GM23338 (cell line): Measurements from ENCODE around the gene COL21A1. TPM values are rescaled to one million over a fixed set of nuclear protein-coding genes. Genes with fewer than 3 reads are reported as not detected.

ENCODE experiments used
- ATAC-seq: fragments of 200-7000 bp; cut with Tn5 transposase; 3 replicates; pipeline ENCODE4 v1.9.1; 2020
- DNase-seq: peaks from one replicate; pipeline ENCODE4 v3.0.0-alpha.2; 2015; ENCODE audit warnings: low spot score
- H2AFZ ChIP-seq: fragments of 200-600 bp; sonication (generic); 2 replicates; pipeline ENCODE4 v1.8.0; 2016; ENCODE audit warnings: antibody characterized with exemption, mild to moderate bottlenecking, moderate library complexity
- H3F3A ChIP-seq: fragments of 200-600 bp; sonication (generic); replicated peaks from 2 replicates; pipeline ENCODE4 v1.8.0; 2017; ENCODE audit warnings: antibody characterized with exemption, mixed run types, low read depth
- H3K27ac ChIP-seq: fragments of 200-600 bp; sonication (generic); 2 replicates; pipeline ENCODE4 v1.6.1; 2016; ENCODE audit warnings: low read depth
- H3K27me3 ChIP-seq: fragments of 200-600 bp; sonication (generic); 2 replicates; pipeline ENCODE4 v1.8.0; 2016; ENCODE audit warnings: mild to moderate bottlenecking, mixed run types, moderate library complexity; ENCODE audit not compliant: insufficient read depth
- H3K36me3 ChIP-seq: fragments of 200-600 bp; sonication (generic); 2 replicates; pipeline ENCODE4 v1.8.0; 2016; ENCODE audit warnings: mild to moderate bottlenecking; ENCODE audit not compliant: insufficient read depth
- H3K4me1 ChIP-seq: fragments of 200-600 bp; sonication (generic); 2 replicates; pipeline ENCODE4 v1.8.0; 2016; ENCODE audit warnings: mild to moderate bottlenecking, moderate library complexity; ENCODE audit not compliant: insufficient read depth
- H3K4me2 ChIP-seq: fragments of 200-600 bp; sonication (generic); 2 replicates; pipeline ENCODE4 v1.7.1; 2017; ENCODE audit warnings: mixed run types
- H3K4me3 ChIP-seq: fragments of 200-600 bp; sonication (generic); 2 replicates; pipeline ENCODE4 v1.6.1; 2016; ENCODE audit warnings: mixed run types
- H3K79me2 ChIP-seq: fragments of 200-600 bp; sonication (generic); replicated peaks from 2 replicates; pipeline ENCODE4 v1.8.0; 2017; ENCODE audit warnings: mild to moderate bottlenecking; ENCODE audit not compliant: insufficient read depth
- H3K9me2 ChIP-seq: fragments of 200-600 bp; sonication (generic); 2 replicates; pipeline ENCODE4 v1.8.0; 2017; ENCODE audit not compliant: insufficient read depth
- H4K20me1 ChIP-seq: fragments of 200-600 bp; sonication (generic); replicated peaks from 2 replicates; pipeline ENCODE4 v1.8.0; 2017; ENCODE audit warnings: mild to moderate bottlenecking; ENCODE audit not compliant: insufficient read depth
- H3K27ac Mint-ChIP-seq: 2 replicates; pipeline ENCODE4 v1.8.0; 2020; ENCODE audit warnings: inconsistent platforms, mild to moderate bottlenecking, moderate library complexity, mixed read lengths
- H3K27me3 Mint-ChIP-seq: 3 replicates; pipeline ENCODE4 v1.8.0; 2022; ENCODE audit warnings: low read depth, mild to moderate bottlenecking, moderate library complexity, mixed read lengths, inconsistent platforms; ENCODE audit not compliant: insufficient read depth, poor library complexity
- H3K36me3 Mint-ChIP-seq: 3 replicates; pipeline ENCODE4 v1.8.0; 2021; ENCODE audit warnings: low read depth, mild to moderate bottlenecking, inconsistent platforms, moderate library complexity, mixed read lengths
- H3K4me1 Mint-ChIP-seq: 3 replicates; pipeline ENCODE4 v1.8.0; 2020; ENCODE audit warnings: mild to moderate bottlenecking, inconsistent platforms, mixed read lengths
- H3K4me3 Mint-ChIP-seq: 3 replicates; pipeline ENCODE4 v1.8.0; 2021; ENCODE audit warnings: moderate library complexity, mild to moderate bottlenecking, inconsistent platforms, mixed read lengths
- H3K9me3 Mint-ChIP-seq: 3 replicates; pipeline ENCODE4 v1.8.0; 2020; ENCODE audit warnings: moderate library complexity, mild to moderate bottlenecking, inconsistent platforms, mixed read lengths
- CREB1 ChIP-seq: fragments of 250-450 bp; sonication (Bioruptor Pico); IDR thresholded peaks from 2 replicates; pipeline ENCODE4 v1.5.0; 2020; ENCODE audit warnings: low read depth, mild to moderate bottlenecking, moderate library complexity
- CTCF ChIP-seq, 2 experiments: fragments of 200-600 bp in 1 of 2; sonication (generic) in 1 of 2; conservative IDR thresholded peaks; 2 replicates each; pipeline versions ENCODE4 v1.5.1 to v1.6.1; 2016 to 2017; ENCODE audit warnings: antibody characterized with exemption in 2 of 2, low read depth in 2 of 2, mild to moderate bottlenecking in 2 of 2, moderate library complexity in 1 of 2
- ETS1 ChIP-seq: IDR thresholded peaks from 2 replicates; pipeline ENCODE4 v1.6.1; 2016; ENCODE audit warnings: antibody characterized with exemption
- EZH2 ChIP-seq: fragments of 200-600 bp; sonication (generic); IDR thresholded peaks from one replicate; pipeline ENCODE4 v1.8.0; 2017; ENCODE audit warnings: antibody characterized with exemption, mild to moderate bottlenecking, low read depth; ENCODE audit not compliant: unreplicated experiment
- EZH2phosphoT487 ChIP-seq: fragments of 200-600 bp; sonication (generic); IDR thresholded peaks from one replicate; pipeline ENCODE4 v1.8.1; 2018; ENCODE audit warnings: antibody characterized with exemption; ENCODE audit not compliant: unreplicated experiment
- JUNB ChIP-seq: IDR thresholded peaks from one replicate; pipeline ENCODE4 v1.6.1; 2016; ENCODE audit warnings: antibody characterized with exemption; ENCODE audit not compliant: unreplicated experiment
- NANOG ChIP-seq: IDR thresholded peaks from 2 replicates; pipeline ENCODE4 v1.6.1; 2016; ENCODE audit warnings: antibody characterized with exemption, borderline replicate concordance
- POLR2AphosphoS5 ChIP-seq: IDR thresholded peaks from 2 replicates; pipeline ENCODE4 v1.6.1; 2016; ENCODE audit warnings: antibody characterized with exemption, low read depth
- STAT1 ChIP-seq: IDR thresholded peaks from one replicate; pipeline ENCODE4 v1.6.1; 2016; ENCODE audit warnings: antibody characterized with exemption; ENCODE audit not compliant: unreplicated experiment
- ZNF114 ChIP-seq: fragments of 250-450 bp; sonication (Bioruptor Pico); IDR thresholded peaks from 2 replicates; pipeline ENCODE4 v1.5.0; 2020; ENCODE audit warnings: mild to moderate bottlenecking, moderate library complexity
- ZNF331 ChIP-seq: fragments of 250-450 bp; sonication (Bioruptor Pico); IDR thresholded peaks from 2 replicates; pipeline ENCODE4 v1.5.0; 2020; ENCODE audit warnings: low read depth, mild to moderate bottlenecking, moderate library complexity
- ZNF462 ChIP-seq: fragments of 250-450 bp; sonication (Bioruptor Pico); IDR thresholded peaks from 2 replicates; pipeline ENCODE4 v1.5.0; 2020; ENCODE audit warnings: mild to moderate bottlenecking, moderate library complexity
- polyA plus RNA-seq: library from polyadenylated mRNA; unstranded; fragments of >200 nt; fragmentation: Nextera tagmentation; extraction: Ambion mirVana; gene quantifications from 2 replicates; pipeline ENCODE4 v1.2.1, GENCODE V29; 2016
- total RNA-seq: library from RNA; depleted of rRNA; stranded (reverse); fragments of >200 nt; shearing (Covaris generic); gene quantifications from 2 replicates; pipeline ENCODE4 v1.2.3, GENCODE V29; 2014
- TF ChIP-seq, protein P1 (sequence below): IDR thresholded peaks from one replicate; pipeline ENCODE4 v1.6.1; 2018; ENCODE audit warnings: antibody characterized with exemption; ENCODE audit not compliant: unreplicated experiment

COL21A1 gene
- total and polyA plus RNA-seq, 2 experiments from 2014 or later = 5.0 to 6.2 TPM

GRCh38 chr6:56280126-56280525, 32.7 kb upstream of the COL21A1 start:
- Mint-ChIP-seq H3K4me3 (no peak overlapping the region), H3K9me3 (no peaks in the 10 kb centered on the region), H3K36me3 (no peaks in the 10 kb centered on the region), H3K4me1 (peaks cover 6% of the 10 kb centered on the region; the same call in 2 of the 3 replicates), H3K27ac (no peak overlapping the region), H3K27me3 (no peaks in the 10 kb centered on the region)
- Histone ChIP-seq H2AFZ (no peak overlapping the region), H4K20me1 (no peaks in the 10 kb centered on the region), H3K9me2 (0 out of 2 replicates have a peak, but pooled peaks cover 2% of the 10 kb centered on the region), H3K4me1 (no peaks in the 10 kb centered on the region), H3K27ac (no peak overlapping the region), H3K4me3 (no peak overlapping the region), H3K36me3 (no peaks in the 10 kb centered on the region), H3K27me3 (no peaks in the 10 kb centered on the region), H3F3A (no peaks in the 10 kb centered on the region), H3K79me2 (no peaks in the 10 kb centered on the region), H3K4me2 (no peak overlapping the region)
- no peak for ATAC-seq
- no peak for TF ChIP-seq ETS1
- TF ChIP-seq CTCF (conservative IDR thresholded peaks at IDR 0.05; ENCODE audit: low read depth in 2 of 2) = no peak
- no peak for TF ChIP-seq ZNF331 (CRISPR knock-in tag)
- TF ChIP-seq EZH2 = no peak
- no peak for TF ChIP-seq EZH2phosphoT487
- TF ChIP-seq ZNF114 (CRISPR knock-in tag) = no peak
- no peak for TF ChIP-seq STAT1
- no peak for TF ChIP-seq JUNB
- TF ChIP-seq NANOG = no peak
- TF ChIP-seq POLR2AphosphoS5 = no peak
- TF ChIP-seq, protein P1, sequence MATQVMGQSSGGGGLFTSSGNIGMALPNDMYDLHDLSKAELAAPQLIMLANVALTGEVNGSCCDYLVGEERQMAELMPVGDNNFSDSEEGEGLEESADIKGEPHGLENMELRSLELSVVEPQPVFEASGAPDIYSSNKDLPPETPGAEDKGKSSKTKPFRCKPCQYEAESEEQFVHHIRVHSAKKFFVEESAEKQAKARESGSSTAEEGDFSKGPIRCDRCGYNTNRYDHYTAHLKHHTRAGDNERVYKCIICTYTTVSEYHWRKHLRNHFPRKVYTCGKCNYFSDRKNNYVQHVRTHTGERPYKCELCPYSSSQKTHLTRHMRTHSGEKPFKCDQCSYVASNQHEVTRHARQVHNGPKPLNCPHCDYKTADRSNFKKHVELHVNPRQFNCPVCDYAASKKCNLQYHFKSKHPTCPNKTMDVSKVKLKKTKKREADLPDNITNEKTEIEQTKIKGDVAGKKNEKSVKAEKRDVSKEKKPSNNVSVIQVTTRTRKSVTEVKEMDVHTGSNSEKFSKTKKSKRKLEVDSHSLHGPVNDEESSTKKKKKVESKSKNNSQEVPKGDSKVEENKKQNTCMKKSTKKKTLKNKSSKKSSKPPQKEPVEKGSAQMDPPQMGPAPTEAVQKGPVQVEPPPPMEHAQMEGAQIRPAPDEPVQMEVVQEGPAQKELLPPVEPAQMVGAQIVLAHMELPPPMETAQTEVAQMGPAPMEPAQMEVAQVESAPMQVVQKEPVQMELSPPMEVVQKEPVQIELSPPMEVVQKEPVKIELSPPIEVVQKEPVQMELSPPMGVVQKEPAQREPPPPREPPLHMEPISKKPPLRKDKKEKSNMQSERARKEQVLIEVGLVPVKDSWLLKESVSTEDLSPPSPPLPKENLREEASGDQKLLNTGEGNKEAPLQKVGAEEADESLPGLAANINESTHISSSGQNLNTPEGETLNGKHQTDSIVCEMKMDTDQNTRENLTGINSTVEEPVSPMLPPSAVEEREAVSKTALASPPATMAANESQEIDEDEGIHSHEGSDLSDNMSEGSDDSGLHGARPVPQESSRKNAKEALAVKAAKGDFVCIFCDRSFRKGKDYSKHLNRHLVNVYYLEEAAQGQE = no peak
- no peak for TF ChIP-seq CREB1 (CRISPR knock-in tag)
- no peak for TF ChIP-seq ZNF462
- DNase-seq = no peak
